ENCODE measurements around the gene SIVA1. TPM values are rescaled to one million over a fixed set of nuclear protein-coding genes. Genes with fewer than 3 reads are reported as not detected.

Gene SIVA1
- total RNA-seq, 1 donor = 62.2 TPM

DNA sequence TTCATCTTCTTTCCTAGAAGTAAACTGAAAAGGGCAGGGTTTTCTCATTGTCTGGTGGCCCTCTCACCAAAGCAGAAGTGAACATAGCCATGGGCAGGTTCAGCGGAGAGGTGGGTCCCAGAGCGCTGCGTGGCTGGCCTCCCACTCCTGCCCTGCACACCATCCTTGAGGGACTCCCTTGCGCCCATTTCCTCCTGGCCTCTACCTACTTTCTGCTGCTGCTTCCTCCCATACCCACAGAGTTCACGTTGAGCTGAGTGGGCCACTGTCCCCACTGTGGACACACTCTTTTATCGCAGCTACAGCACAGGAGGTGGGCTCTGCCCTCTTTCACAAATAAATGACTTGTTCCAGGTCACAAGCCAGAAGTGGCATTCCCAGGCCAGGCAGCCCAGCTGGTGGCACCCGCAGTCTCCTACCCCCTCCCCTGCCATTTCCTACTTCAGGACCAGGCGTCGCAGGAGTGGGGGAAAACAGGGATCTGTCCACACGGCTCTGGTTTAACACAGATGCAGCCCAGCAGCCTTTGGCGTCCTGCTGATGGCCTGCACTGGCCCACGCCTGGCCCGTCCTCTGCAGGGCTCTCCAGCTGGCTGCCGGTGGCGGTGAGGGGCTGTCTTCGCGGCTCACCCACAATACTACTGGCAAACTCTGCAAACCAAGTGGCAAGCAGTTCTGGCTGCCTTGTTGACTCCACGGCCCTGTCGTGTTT lies 4.9 kb downstream of the SIVA1 start:
- no peak overlapping the region for H3K27ac ChIP-seq (ENCODE audit: low read depth, low read length)
- H2AFZ ChIP-seq (ENCODE audit: low read length) = no peak overlapping the region
- H3K27me3 ChIP-seq (ENCODE audit: insufficient read depth, low read length) = no peaks in the 10 kb centered on the region
- H3K4me2 ChIP-seq (ENCODE audit: insufficient read depth, low read length) = no peak overlapping the region
- H4K20me1 ChIP-seq (ENCODE audit: insufficient read depth, low read length) = peaks cover 56% of the 10 kb centered on the region
- no peaks in the 10 kb centered on the region for H3K9me3 ChIP-seq (ENCODE audit: low read depth, low read length)
- H3K36me3 ChIP-seq (ENCODE audit: insufficient read depth, low read length) = peaks cover 38% of the 10 kb centered on the region
- no peak overlapping the region for H3K4me3 ChIP-seq (ENCODE audit: insufficient read depth, low read length)
- peaks cover 62% of the 10 kb centered on the region for H3K79me2 ChIP-seq (ENCODE audit: insufficient read depth, low read length)
- peaks cover 9% of the 10 kb centered on the region for H3K4me1 ChIP-seq (ENCODE audit: insufficient read depth, low read length)
- DNase-seq (ENCODE audit: insufficient read length, low spot score, missing footprints) = peak; percentile 19
- TF ChIP-seq, protein P1, sequence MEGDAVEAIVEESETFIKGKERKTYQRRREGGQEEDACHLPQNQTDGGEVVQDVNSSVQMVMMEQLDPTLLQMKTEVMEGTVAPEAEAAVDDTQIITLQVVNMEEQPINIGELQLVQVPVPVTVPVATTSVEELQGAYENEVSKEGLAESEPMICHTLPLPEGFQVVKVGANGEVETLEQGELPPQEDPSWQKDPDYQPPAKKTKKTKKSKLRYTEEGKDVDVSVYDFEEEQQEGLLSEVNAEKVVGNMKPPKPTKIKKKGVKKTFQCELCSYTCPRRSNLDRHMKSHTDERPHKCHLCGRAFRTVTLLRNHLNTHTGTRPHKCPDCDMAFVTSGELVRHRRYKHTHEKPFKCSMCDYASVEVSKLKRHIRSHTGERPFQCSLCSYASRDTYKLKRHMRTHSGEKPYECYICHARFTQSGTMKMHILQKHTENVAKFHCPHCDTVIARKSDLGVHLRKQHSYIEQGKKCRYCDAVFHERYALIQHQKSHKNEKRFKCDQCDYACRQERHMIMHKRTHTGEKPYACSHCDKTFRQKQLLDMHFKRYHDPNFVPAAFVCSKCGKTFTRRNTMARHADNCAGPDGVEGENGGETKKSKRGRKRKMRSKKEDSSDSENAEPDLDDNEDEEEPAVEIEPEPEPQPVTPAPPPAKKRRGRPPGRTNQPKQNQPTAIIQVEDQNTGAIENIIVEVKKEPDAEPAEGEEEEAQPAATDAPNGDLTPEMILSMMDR (IDR thresholded peaks at IDR 0.05; ENCODE audit: extremely low read depth, low read depth, low read length) = no peak

- Histone ChIP-seq H3K36me3 (ENCODE audit: insufficient read depth, low read length) (peaks cover 38% of the 10 kb centered on the region), H4K20me1 (ENCODE audit: insufficient read depth, low read length) (peaks cover 49% of the 10 kb centered on the region), H3K4me1 (ENCODE audit: insufficient read depth, low read length) (peaks cover 4% of the 10 kb centered on the region), H2AFZ (ENCODE audit: low read length) (no peak overlapping the region), H3K79me2 (ENCODE audit: insufficient read depth, low read length) (peaks cover 49% of the 10 kb centered on the region), H3K9me3 (ENCODE audit: low read depth, low read length) (no peaks in the 10 kb centered on the region), H3K4me2 (ENCODE audit: insufficient read depth, low read length) (no peak overlapping the region), H3K27me3 (ENCODE audit: insufficient read depth, low read length) (no peaks in the 10 kb centered on the region), H3K27ac (ENCODE audit: low read depth, low read length) (no peak overlapping the region), H3K4me3 (ENCODE audit: insufficient read depth, low read length) (no peak overlapping the region)
- TF ChIP-seq, protein P1 (IDR thresholded peaks at IDR 0.05; ENCODE audit: extremely low read depth, low read depth, low read length) = no peak
- DNase-seq (ENCODE audit: insufficient read length, low spot score, missing footprints) = peak; percentile 65
Measured at GRCh38 chr14:104758981-104759969, 6.3 kb downstream of the SIVA1 start.

DNA sequence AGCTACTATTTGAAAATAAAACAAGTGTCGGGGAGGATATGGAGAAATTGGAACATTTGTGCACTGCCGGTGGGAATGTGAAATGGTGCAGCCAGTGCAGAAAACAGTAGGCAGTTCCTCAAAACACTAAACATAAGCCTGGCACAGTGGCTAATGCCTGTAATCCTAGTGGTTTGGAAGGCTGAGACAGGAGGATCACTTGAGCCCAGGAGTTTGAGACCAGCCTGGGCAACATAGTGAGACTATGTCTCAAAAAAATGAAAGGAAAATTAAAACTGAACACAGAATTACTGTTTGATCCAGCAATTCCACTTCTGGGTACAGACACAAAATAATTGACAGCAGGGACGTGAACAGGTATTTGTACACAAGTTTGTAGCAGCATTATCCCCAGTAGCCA lies 12.6 kb downstream of the SIVA1 start:
- Histone ChIP-seq H2AFZ (ENCODE audit: low read length) (no peak overlapping the region), H3K4me2 (ENCODE audit: insufficient read depth, low read length) (no peak overlapping the region), H3K4me3 (ENCODE audit: insufficient read depth, low read length) (no peak overlapping the region), H3K79me2 (ENCODE audit: insufficient read depth, low read length) (no peaks in the 10 kb centered on the region), H3K27ac (ENCODE audit: low read depth, low read length) (no peak overlapping the region), H4K20me1 (ENCODE audit: insufficient read depth, low read length) (peaks cover 8% of the 10 kb centered on the region), H3K27me3 (ENCODE audit: insufficient read depth, low read length) (no peaks in the 10 kb centered on the region), H3K36me3 (ENCODE audit: insufficient read depth, low read length) (peaks cover 7% of the 10 kb centered on the region), H3K9me3 (ENCODE audit: low read depth, low read length) (no peaks in the 10 kb centered on the region), H3K4me1 (ENCODE audit: insufficient read depth, low read length) (no peaks in the 10 kb centered on the region)
- TF ChIP-seq, protein P1 (IDR thresholded peaks at IDR 0.05; ENCODE audit: extremely low read depth, low read depth, low read length) = no peak
- no peak for DNase-seq (ENCODE audit: insufficient read length, low spot score, missing footprints)

Data from osteoblast (primary cell).